ENCODE results near the gene ZNF521. TPM values are rescaled to one million over a fixed set of nuclear protein-coding genes. Genes with fewer than 3 reads are reported as not detected.

The ZNF521 gene
- total RNA-seq, 2 donors from 2014 or later = 1.1 TPM; not detected in 1

GRCh38 chr18:25233528-25234321 is 118.2 kb downstream of the ZNF521 start:
- DNase-seq = no peak
- Mint-ChIP-seq H3K4me3 (no peak overlapping the region), H3K36me3 (ENCODE audit: low read depth) (no peaks in the 10 kb centered on the region), H3K27me3 (peaks cover 8% of the 10 kb centered on the region), H3K27ac (no peak overlapping the region), H3K4me1 (no peaks in the 10 kb centered on the region)
- no peaks in the 10 kb centered on the region for H3K9me3 ChIP-seq (ENCODE audit: control insufficient read depth, low read length, poor library complexity, severe bottlenecking)
- ATAC-seq = no peak

GRCh38 chr18:25231327-25231691 is 120.7 kb downstream of the ZNF521 start:
- H3K36me3 Mint-ChIP-seq (ENCODE audit: low read depth) = no peaks in the 10 kb centered on the region
- H3K9me3 ChIP-seq (ENCODE audit: control insufficient read depth, low read length, poor library complexity, severe bottlenecking) = no peaks in the 10 kb centered on the region
- peaks cover 14% of the 10 kb centered on the region for H3K27me3 Mint-ChIP-seq
- ATAC-seq (no peak), DNase-seq (no peak)
- no peaks in the 10 kb centered on the region for H3K4me1 Mint-ChIP-seq
- no peak overlapping the region for H3K4me3 Mint-ChIP-seq
- H3K27ac Mint-ChIP-seq = no peak overlapping the region

GRCh38 chr18:25230658-25231326 is 121.2 kb downstream of the ZNF521 start:
- no peak for DNase-seq
- Mint-ChIP-seq H3K27me3 (peaks cover 14% of the 10 kb centered on the region), H3K36me3 (ENCODE audit: low read depth) (no peaks in the 10 kb centered on the region), H3K4me1 (no peaks in the 10 kb centered on the region), H3K27ac (no peak overlapping the region), H3K4me3 (no peak overlapping the region)
- no peaks in the 10 kb centered on the region for H3K9me3 ChIP-seq (ENCODE audit: control insufficient read depth, low read length, poor library complexity, severe bottlenecking)
- no peak for ATAC-seq

- H3K4me3 Mint-ChIP-seq = no peak overlapping the region
- no peaks in the 10 kb centered on the region for H3K9me3 ChIP-seq (ENCODE audit: control insufficient read depth, low read length, poor library complexity, severe bottlenecking)
- H3K27ac Mint-ChIP-seq = no peak overlapping the region
- no peak for ATAC-seq
- no peak for DNase-seq
- peaks cover 14% of the 10 kb centered on the region for H3K27me3 Mint-ChIP-seq
- no peaks in the 10 kb centered on the region for H3K36me3 Mint-ChIP-seq (ENCODE audit: low read depth)
- no peaks in the 10 kb centered on the region for H3K4me1 Mint-ChIP-seq
These were observed 122.0 kb downstream of the ZNF521 start for GRCh38 chr18:25229920-25230319.

GRCh38 chr18:25229081-25229480 is 122.9 kb downstream of the ZNF521 start:
- H3K4me3 Mint-ChIP-seq = no peak overlapping the region
- DNase-seq (no peak), ATAC-seq (no peak)
- no peaks in the 10 kb centered on the region for H3K9me3 ChIP-seq (ENCODE audit: control insufficient read depth, low read length, poor library complexity, severe bottlenecking)
- no peak overlapping the region for H3K27ac Mint-ChIP-seq
- H3K4me1 Mint-ChIP-seq = no peaks in the 10 kb centered on the region
- H3K36me3 Mint-ChIP-seq (ENCODE audit: low read depth) = no peaks in the 10 kb centered on the region
- peaks cover 14% of the 10 kb centered on the region for H3K27me3 Mint-ChIP-seq

GRCh38 chr18:25228410-25228809 is 123.6 kb downstream of the ZNF521 start:
- peaks cover 14% of the 10 kb centered on the region for H3K27me3 Mint-ChIP-seq
- DNase-seq (no peak), ATAC-seq (no peak)
- peaks cover 1% of the 10 kb centered on the region for H3K36me3 Mint-ChIP-seq (ENCODE audit: low read depth)
- H3K4me1 Mint-ChIP-seq = no peaks in the 10 kb centered on the region
- no peak overlapping the region for H3K27ac Mint-ChIP-seq
- H3K4me3 Mint-ChIP-seq = no peak overlapping the region
- no peaks in the 10 kb centered on the region for H3K9me3 ChIP-seq (ENCODE audit: control insufficient read depth, low read length, poor library complexity, severe bottlenecking)

- Mint-ChIP-seq H3K27ac (no peak overlapping the region), H3K4me3 (no peak overlapping the region), H3K27me3 (peaks cover 5% of the 10 kb centered on the region), H3K36me3 (ENCODE audit: low read depth) (peaks cover 2% of the 10 kb centered on the region), H3K4me1 (no peaks in the 10 kb centered on the region)
- H3K9me3 ChIP-seq (ENCODE audit: control insufficient read depth, low read length, poor library complexity, severe bottlenecking) = no peaks in the 10 kb centered on the region
- ATAC-seq (no peak), DNase-seq (no peak)
These were observed 126.8 kb downstream of the ZNF521 start for GRCh38 chr18:25225151-25225550.

- ATAC-seq (no peak), DNase-seq (no peak)
- no peaks in the 10 kb centered on the region for H3K4me1 Mint-ChIP-seq
- H3K27ac Mint-ChIP-seq = no peak overlapping the region
- H3K9me3 ChIP-seq (ENCODE audit: control insufficient read depth, low read length, poor library complexity, severe bottlenecking) = no peaks in the 10 kb centered on the region
- no peak overlapping the region for H3K4me3 Mint-ChIP-seq
- H3K27me3 Mint-ChIP-seq = peaks cover 5% of the 10 kb centered on the region
- H3K36me3 Mint-ChIP-seq (ENCODE audit: low read depth) = peaks cover 2% of the 10 kb centered on the region
These were observed 127.8 kb downstream of the ZNF521 start for GRCh38 chr18:25223899-25224886.

- no peak overlapping the region for H3K27ac Mint-ChIP-seq
- no peaks in the 10 kb centered on the region for H3K9me3 ChIP-seq (ENCODE audit: control insufficient read depth, low read length, poor library complexity, severe bottlenecking)
- peaks cover 2% of the 10 kb centered on the region for H3K27me3 Mint-ChIP-seq
- ATAC-seq (no peak), DNase-seq (no peak)
- H3K4me3 Mint-ChIP-seq = no peak overlapping the region
- H3K36me3 Mint-ChIP-seq (ENCODE audit: low read depth) = peaks cover 2% of the 10 kb centered on the region
- H3K4me1 Mint-ChIP-seq = no peaks in the 10 kb centered on the region
These were observed 128.8 kb downstream of the ZNF521 start for GRCh38 chr18:25223211-25223610.

GRCh38 chr18:25222648-25223047 is 129.3 kb downstream of the ZNF521 start:
- H3K9me3 ChIP-seq (ENCODE audit: control insufficient read depth, low read length, poor library complexity, severe bottlenecking) = no peaks in the 10 kb centered on the region
- ATAC-seq = no peak
- Mint-ChIP-seq H3K27ac (no peak overlapping the region), H3K27me3 (no peaks in the 10 kb centered on the region), H3K4me3 (no peak overlapping the region), H3K36me3 (ENCODE audit: low read depth) (peaks cover 2% of the 10 kb centered on the region), H3K4me1 (no peaks in the 10 kb centered on the region)
- no peak for DNase-seq

GRCh38 chr18:25210622-25211021 is 141.3 kb downstream of the ZNF521 start:
- Mint-ChIP-seq H3K27ac (no peak overlapping the region), H3K4me3 (no peak overlapping the region), H3K36me3 (ENCODE audit: low read depth) (no peaks in the 10 kb centered on the region), H3K27me3 (no peaks in the 10 kb centered on the region), H3K4me1 (no peaks in the 10 kb centered on the region)
- ATAC-seq (no peak), DNase-seq (no peak)
- no peaks in the 10 kb centered on the region for H3K9me3 ChIP-seq (ENCODE audit: control insufficient read depth, low read length, poor library complexity, severe bottlenecking)

- DNase-seq (no peak), ATAC-seq (no peak)
- Mint-ChIP-seq H3K4me1 (no peaks in the 10 kb centered on the region), H3K4me3 (no peak overlapping the region), H3K36me3 (ENCODE audit: low read depth) (no peaks in the 10 kb centered on the region), H3K27me3 (peaks cover 4% of the 10 kb centered on the region), H3K27ac (no peak overlapping the region)
- H3K9me3 ChIP-seq (ENCODE audit: control insufficient read depth, low read length, poor library complexity, severe bottlenecking) = no peaks in the 10 kb centered on the region
These were observed 159.9 kb downstream of the ZNF521 start for GRCh38 chr18:25192065-25192464.

GRCh38 chr18:25190472-25190871 is 161.5 kb downstream of the ZNF521 start:
- peaks cover 5% of the 10 kb centered on the region for H3K27me3 Mint-ChIP-seq
- H3K4me3 Mint-ChIP-seq = no peak overlapping the region
- no peaks in the 10 kb centered on the region for H3K4me1 Mint-ChIP-seq
- no peaks in the 10 kb centered on the region for H3K36me3 Mint-ChIP-seq (ENCODE audit: low read depth)
- H3K27ac Mint-ChIP-seq = no peak overlapping the region
- ATAC-seq (no peak), DNase-seq (no peak)
- no peaks in the 10 kb centered on the region for H3K9me3 ChIP-seq (ENCODE audit: control insufficient read depth, low read length, poor library complexity, severe bottlenecking)

All from T-helper 17 cell (primary cell).